Muscle layer of colon (tissue), 2 donors: Measurements from ENCODE around the gene KRT71.

Experiments
- H3K27ac ChIP-seq: one replicate; pipeline ENCODE4 v1.7.0; 2013; ENCODE audit warnings: low read depth, mild to moderate bottlenecking, low read length, moderate library complexity
- H3K27me3 ChIP-seq, 2 donors: one replicate each; pipeline ENCODE4 v1.7.0; 2013; ENCODE audit warnings: low read length in 2 of 2, mild to moderate bottlenecking in 2 of 2; ENCODE audit not compliant: insufficient read depth in 2 of 2, control insufficient read depth in 1 of 2
- H3K36me3 ChIP-seq: one replicate; pipeline ENCODE4 v1.7.0; 2013; ENCODE audit warnings: mild to moderate bottlenecking, low read length; ENCODE audit not compliant: insufficient read depth
- H3K4me1 ChIP-seq: one replicate; pipeline ENCODE4 v1.7.0; 2013; ENCODE audit warnings: mild to moderate bottlenecking, low read length; ENCODE audit not compliant: insufficient read depth
- H3K4me3 ChIP-seq, 2 donors: one replicate each; pipeline ENCODE4 v1.7.0; 2013; ENCODE audit warnings: low read length in 2 of 2, low read depth in 1 of 2, mild to moderate bottlenecking in 1 of 2, moderate library complexity in 1 of 2
- H3K9ac ChIP-seq: one replicate; pipeline ENCODE4 v1.7.0; 2013; ENCODE audit warnings: low read length
- H3K9me3 ChIP-seq: one replicate; pipeline ENCODE4 v1.7.0; 2013; ENCODE audit warnings: mild to moderate bottlenecking, low read length
- donor health status: abdominal sarcoma.
- donor health status: Adenocarcinoma of cecum.

KRT71 gene

GRCh38 chr12:52535574-52535973 lies 17.4 kb downstream of the KRT71 start:
- Histone ChIP-seq H3K4me3 (no peak overlapping the region), H3K4me1 (peaks cover 21% of the 10 kb centered on the region), H3K36me3 (no peaks in the 10 kb centered on the region), H3K27ac (no peak overlapping the region), H3K9me3 (no peaks in the 10 kb centered on the region), H3K27me3 (no peaks in the 10 kb centered on the region), H3K9ac (no peak overlapping the region)

DNA sequence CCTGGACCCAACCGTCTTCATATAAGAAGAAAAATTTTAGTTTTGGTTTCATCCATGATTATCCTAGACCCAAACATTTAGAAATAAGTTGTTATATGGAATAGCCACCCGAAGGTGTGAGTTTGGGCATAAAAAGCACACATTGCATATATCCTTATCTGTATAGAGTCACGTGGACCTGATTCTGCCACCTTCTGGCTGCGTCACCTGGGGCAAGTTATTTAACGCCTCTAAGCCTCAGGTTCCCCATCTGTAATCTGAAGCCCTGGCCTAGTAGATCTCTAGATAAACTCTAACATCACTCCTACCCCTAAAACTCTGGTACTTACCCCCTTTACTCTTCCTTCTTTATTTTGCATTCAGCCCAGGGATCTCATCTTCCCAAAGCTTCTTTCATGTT lies 18.5 kb downstream of the KRT71 start:
- Histone ChIP-seq H3K9ac (no peak overlapping the region), H3K36me3 (no peaks in the 10 kb centered on the region), H3K4me3 (no peak overlapping the region), H3K27ac (no peak overlapping the region), H3K4me1 (peaks cover 20% of the 10 kb centered on the region), H3K27me3 (no peaks in the 10 kb centered on the region), H3K9me3 (no peaks in the 10 kb centered on the region)

DNA sequence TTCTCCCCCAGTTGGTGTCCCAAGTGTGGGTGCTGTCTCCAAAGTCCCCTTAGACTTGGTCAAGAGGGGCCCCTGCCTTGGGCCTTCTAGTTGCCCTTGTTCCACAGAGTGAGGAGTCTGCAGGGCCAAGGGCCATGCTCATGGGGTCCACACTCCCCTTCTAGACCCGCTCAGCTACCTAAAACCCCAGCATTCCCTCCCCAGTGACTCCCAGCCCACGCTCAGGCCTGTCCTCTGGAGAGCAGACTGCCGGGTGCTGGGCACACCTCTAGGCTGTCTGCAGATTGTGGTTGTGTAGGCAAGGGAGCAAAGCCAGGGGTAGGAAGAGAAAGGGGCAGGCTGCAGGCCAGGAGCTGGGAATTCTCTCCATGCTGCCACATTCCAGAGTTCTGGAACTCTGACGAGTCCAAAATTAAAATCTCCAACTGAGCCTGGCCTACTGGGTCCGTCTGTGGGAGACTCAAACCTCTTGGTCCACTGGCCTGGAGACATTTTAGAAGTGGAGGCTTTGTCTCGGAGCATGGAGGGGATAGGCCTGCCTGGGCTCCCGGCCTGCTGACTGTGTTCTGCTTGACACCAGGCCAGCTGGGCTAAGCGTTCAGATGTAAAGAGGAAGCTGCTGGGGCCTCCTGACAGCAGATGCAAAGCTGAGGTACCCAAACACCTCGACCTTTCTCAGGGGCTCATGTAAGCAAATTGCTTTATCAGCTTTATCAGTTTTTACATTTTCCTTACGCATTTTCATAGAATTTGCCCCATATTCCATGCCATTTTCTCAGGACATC lies 19.1 kb downstream of the KRT71 start:
- Histone ChIP-seq H3K36me3 (no peaks in the 10 kb centered on the region), H3K9ac (no peak overlapping the region), H3K9me3 (no peaks in the 10 kb centered on the region), H3K27me3 (no peaks in the 10 kb centered on the region), H3K27ac (no peak overlapping the region), H3K4me3 (no peak overlapping the region), H3K4me1 (peaks cover 14% of the 10 kb centered on the region)

DNA sequence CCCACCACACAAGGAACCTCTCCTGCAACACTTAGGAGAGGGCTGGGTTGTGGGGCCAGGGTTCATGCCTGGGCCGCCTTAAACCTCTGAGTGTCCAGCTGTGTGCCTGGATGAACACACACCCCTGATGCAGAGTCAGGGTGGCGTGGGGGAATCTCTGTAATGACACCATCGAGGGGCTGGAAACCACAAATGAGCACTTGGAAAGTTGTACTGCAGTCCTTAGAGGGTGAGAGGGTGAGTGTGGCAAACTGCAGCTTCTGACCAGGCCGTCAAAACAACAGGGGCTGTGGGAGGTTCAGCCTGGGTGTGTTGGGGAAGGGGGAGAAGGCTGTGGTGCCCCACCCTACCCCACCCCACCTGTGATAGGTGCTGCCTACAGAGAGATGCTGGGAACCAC lies 20.3 kb downstream of the KRT71 start:
- no peak overlapping the region for H3K9ac ChIP-seq

DNA sequence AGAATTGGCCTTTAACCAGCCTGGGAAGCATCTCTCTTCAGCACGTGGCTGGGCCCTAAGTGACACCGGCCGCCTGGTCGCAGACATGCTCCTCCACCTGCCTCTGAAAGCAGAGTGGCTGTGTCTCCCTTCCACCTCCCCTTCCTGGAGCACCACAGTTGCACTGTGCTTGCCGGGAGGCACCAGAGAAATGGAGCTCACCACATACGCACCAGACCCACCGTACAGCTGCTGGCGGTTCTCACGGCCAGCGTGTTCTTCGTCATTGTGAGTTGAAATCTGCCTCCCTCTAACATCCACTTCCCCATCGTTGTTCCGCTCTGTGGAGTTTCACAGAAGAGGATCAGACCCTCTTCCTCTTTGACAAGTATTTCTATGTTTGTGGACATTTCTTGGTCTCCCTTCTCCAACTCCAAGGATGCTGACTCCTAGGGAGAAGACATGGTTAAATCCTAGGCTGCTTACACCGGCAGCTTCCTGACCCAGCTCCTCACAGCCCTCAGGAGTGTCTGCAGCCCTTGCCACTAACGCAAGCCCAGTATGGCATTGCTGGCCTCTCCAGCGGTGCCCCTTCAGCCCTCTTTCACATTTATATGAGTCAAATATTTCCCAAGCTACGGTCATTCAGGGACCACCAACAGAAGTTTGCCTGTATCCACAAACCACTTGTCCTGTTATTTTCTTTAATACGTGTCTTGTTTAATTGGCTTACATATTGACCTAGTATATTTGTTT lies 21.2 kb downstream of the KRT71 start:
- Histone ChIP-seq H3K9ac (no peak overlapping the region), H3K27ac (no peak overlapping the region), H3K36me3 (no peaks in the 10 kb centered on the region), H3K27me3 (no peaks in the 10 kb centered on the region), H3K9me3 (no peaks in the 10 kb centered on the region), H3K4me3 (no peak overlapping the region), H3K4me1 (peaks cover 8% of the 10 kb centered on the region)

More for the DNA sequence above, 20.3 kb downstream of the KRT71 start:
- Histone ChIP-seq H3K27me3 (no peaks in the 10 kb centered on the region), H3K27ac (no peak overlapping the region), H3K36me3 (no peaks in the 10 kb centered on the region), H3K4me1 (peaks cover 8% of the 10 kb centered on the region), H3K9me3 (no peaks in the 10 kb centered on the region), H3K4me3 (no peak overlapping the region)

DNA sequence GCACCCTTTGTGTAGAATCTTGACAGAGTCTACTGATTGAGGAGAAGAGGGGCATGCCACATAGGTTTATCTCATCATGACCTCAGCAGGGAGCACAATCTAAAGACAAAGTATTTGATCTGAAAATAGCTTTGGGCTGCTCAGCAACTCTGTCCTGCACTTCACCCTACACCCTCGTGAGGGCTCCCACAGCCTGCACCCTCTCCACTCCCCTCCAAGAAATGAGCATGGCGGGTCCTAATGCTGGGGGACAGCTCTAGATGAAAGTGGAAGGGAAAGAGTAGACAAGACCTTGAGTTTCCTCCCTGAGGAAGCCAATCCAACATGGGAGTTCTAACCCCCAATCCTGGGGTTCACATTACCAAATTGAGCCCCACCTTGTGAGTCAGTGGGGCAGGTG lies 22.0 kb downstream of the KRT71 start:
- H3K36me3 ChIP-seq = no peaks in the 10 kb centered on the region
- no peaks in the 10 kb centered on the region for H3K9me3 ChIP-seq
- H3K9ac ChIP-seq = no peak overlapping the region
- H3K4me1 ChIP-seq = peaks cover 8% of the 10 kb centered on the region
- H3K27me3 ChIP-seq = no peaks in the 10 kb centered on the region
- H3K27ac ChIP-seq = no peak overlapping the region
- H3K4me3 ChIP-seq = no peak overlapping the region

GRCh38 chr12:52530366-52530765 lies 22.6 kb downstream of the KRT71 start:
- peaks cover 8% of the 10 kb centered on the region for H3K4me1 ChIP-seq
- H3K4me3 ChIP-seq = no peak overlapping the region
- no peak overlapping the region for H3K9ac ChIP-seq
- no peaks in the 10 kb centered on the region for H3K36me3 ChIP-seq
- H3K9me3 ChIP-seq = no peaks in the 10 kb centered on the region
- no peak overlapping the region for H3K27ac ChIP-seq
- no peaks in the 10 kb centered on the region for H3K27me3 ChIP-seq

DNA sequence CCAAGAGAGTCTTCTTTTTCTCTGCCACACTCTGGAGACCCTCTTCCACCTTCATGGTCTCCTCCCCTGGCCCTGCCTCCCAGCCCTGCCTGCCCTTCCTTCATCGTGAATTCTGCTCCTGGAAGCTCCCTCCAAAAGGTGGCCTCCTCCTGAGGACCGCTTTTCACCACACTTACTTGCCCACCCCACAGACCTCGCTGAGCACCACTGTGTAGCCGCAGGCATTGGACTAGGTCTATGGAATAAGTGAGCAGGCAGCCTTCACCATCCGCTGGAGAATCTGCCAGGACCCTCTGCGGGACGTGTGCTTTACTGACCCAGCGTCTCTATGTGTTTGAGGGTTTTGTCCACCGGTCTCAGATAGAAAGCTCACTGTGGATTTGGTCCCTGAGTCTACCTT lies 23.1 kb downstream of the KRT71 start:
- no peak overlapping the region for H3K9ac ChIP-seq
- H3K4me1 ChIP-seq = peaks cover 8% of the 10 kb centered on the region
- no peak overlapping the region for H3K4me3 ChIP-seq
- H3K36me3 ChIP-seq = no peaks in the 10 kb centered on the region
- H3K27ac ChIP-seq = no peak overlapping the region
- H3K27me3 ChIP-seq = no peaks in the 10 kb centered on the region
- no peaks in the 10 kb centered on the region for H3K9me3 ChIP-seq

GRCh38 chr12:52529417-52529816 lies 23.5 kb downstream of the KRT71 start:
- no peaks in the 10 kb centered on the region for H3K27me3 ChIP-seq
- H3K4me3 ChIP-seq = no peak overlapping the region
- no peak overlapping the region for H3K27ac ChIP-seq
- no peak overlapping the region for H3K9ac ChIP-seq
- H3K9me3 ChIP-seq = no peaks in the 10 kb centered on the region
- H3K36me3 ChIP-seq = no peaks in the 10 kb centered on the region
- H3K4me1 ChIP-seq = peaks cover 8% of the 10 kb centered on the region

DNA sequence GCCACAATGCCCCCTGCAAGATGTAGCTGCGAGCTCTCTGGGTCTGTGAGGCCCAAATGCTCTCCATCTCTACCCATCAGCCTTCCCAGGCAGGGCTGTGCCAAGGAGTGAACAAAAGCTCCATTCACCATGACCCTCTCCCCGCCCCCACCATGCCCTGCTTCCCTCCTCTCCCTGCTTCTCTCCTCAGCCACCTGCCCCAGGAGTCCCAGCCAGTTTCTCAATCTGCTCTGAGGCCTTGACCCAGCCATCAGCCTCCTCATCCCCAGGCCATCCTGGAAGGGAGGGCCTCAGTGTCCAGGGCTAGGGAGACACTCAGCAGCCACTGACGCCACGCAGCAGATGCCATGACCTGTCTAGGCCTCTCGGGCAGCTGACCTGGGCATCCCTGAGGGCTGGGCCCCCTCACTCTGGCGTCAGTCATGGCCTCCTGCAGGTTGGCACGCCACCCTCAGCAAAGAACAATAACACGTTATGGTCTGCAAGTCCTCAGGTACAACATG lies 24.3 kb downstream of the KRT71 start:
- no peak overlapping the region for H3K27ac ChIP-seq
- no peaks in the 10 kb centered on the region for H3K27me3 ChIP-seq
- H3K36me3 ChIP-seq = no peaks in the 10 kb centered on the region
- no peak overlapping the region for H3K9ac ChIP-seq
- no peak overlapping the region for H3K4me3 ChIP-seq
- no peaks in the 10 kb centered on the region for H3K9me3 ChIP-seq
- peaks cover 2% of the 10 kb centered on the region for H3K4me1 ChIP-seq

GRCh38 chr12:52527121-52527800 lies 25.7 kb downstream of the KRT71 start:
- no peak overlapping the region for H3K27ac ChIP-seq
- no peaks in the 10 kb centered on the region for H3K9me3 ChIP-seq
- no peaks in the 10 kb centered on the region for H3K27me3 ChIP-seq
- H3K4me1 ChIP-seq = peaks cover 4% of the 10 kb centered on the region
- H3K9ac ChIP-seq = no peak overlapping the region
- no peaks in the 10 kb centered on the region for H3K36me3 ChIP-seq
- no peak overlapping the region for H3K4me3 ChIP-seq
